HepG2 (cell line): Measurements from ENCODE around the gene VPS54. TPM values are rescaled to one million over a fixed set of nuclear protein-coding genes. Genes with fewer than 3 reads are reported as not detected.
"Not testable (repeated sequence)": the region's sequence is repeated elsewhere in the genome, so short reads cannot be mapped to it uniquely, and the experiment has no call there.

Experiments
- BCL6 ChIP-seq: IDR thresholded peaks from 2 replicates; pipeline ENCODE4 v1.6.1; 2016; ENCODE audit warnings: missing genetic modification reagents, missing compliant biosample characterization
- CREB1 ChIP-seq, 2 experiments: fragments of 450-650 bp in 1 of 2; IDR thresholded peaks; 2 replicates each; pipeline ENCODE4 v1.6.1; 2016 to 2017; ENCODE audit warnings: control low read depth in 1 of 2, mild to moderate bottlenecking in 1 of 2, missing compliant biosample characterization in 1 of 2, missing genetic modification characterization in 1 of 2
- DPF2 ChIP-seq: sonication (generic); formaldehyde crosslinking; IDR thresholded peaks from 2 replicates; pipeline ENCODE4 v1.4.0; 2020; ENCODE audit warnings: mild to moderate bottlenecking, low read depth, missing genetic modification reagents, borderline replicate concordance
- FOXP1 ChIP-seq, 2 experiments: fragments of 450-650 bp in 1 of 2; IDR thresholded peaks; 2 replicates each; pipeline ENCODE4 v1.6.1; 2017 to 2018; ENCODE audit warnings: antibody characterized with exemption in 1 of 2
- GATA4 ChIP-seq: sonication (generic); IDR thresholded peaks from 2 replicates; pipeline ENCODE4 v1.6.1; 2016; ENCODE audit warnings: antibody characterized with exemption, low read depth, borderline replicate concordance
- HDAC2 ChIP-seq: sonication (generic); formaldehyde crosslinking; IDR thresholded peaks from 2 replicates; pipeline ENCODE4 v1.4.0; 2020; ENCODE audit warnings: missing genetic modification reagents
- HMG20B ChIP-seq: conservative IDR thresholded peaks from 2 replicates; pipeline ENCODE4 v1.6.1; 2016; ENCODE audit warnings: missing genetic modification reagents, missing compliant biosample characterization
- HNF4A ChIP-seq: sonication (generic); formaldehyde crosslinking; IDR thresholded peaks from 2 replicates; pipeline ENCODE4 v1.4.0; 2020; ENCODE audit warnings: missing genetic modification reagents
- KLF9 ChIP-seq: IDR thresholded peaks from 2 replicates; pipeline ENCODE4 v1.6.1; 2016; ENCODE audit warnings: low read depth
- MED13 ChIP-seq: sonication (generic); formaldehyde crosslinking; IDR thresholded peaks from 2 replicates; pipeline ENCODE4 v1.5.0; 2020; ENCODE audit warnings: missing genetic modification reagents
- MIER3 ChIP-seq: IDR thresholded peaks from 2 replicates; pipeline ENCODE4 v1.6.1; 2016; ENCODE audit warnings: missing compliant biosample characterization, borderline replicate concordance
- NCOA2 ChIP-seq: sonication (generic); formaldehyde crosslinking; IDR thresholded peaks from 2 replicates; pipeline ENCODE4 v1.8.0; 2022; ENCODE audit warnings: inconsistent platforms
- PHF21A ChIP-seq: sonication (generic); formaldehyde crosslinking; IDR thresholded peaks from 2 replicates; pipeline ENCODE4 v1.5.0; 2020; ENCODE audit warnings: mild to moderate bottlenecking, missing genetic modification reagents
- POGZ ChIP-seq: sonication (generic); formaldehyde crosslinking; IDR thresholded peaks from 2 replicates; pipeline ENCODE4 v1.4.0; 2020; ENCODE audit warnings: mild to moderate bottlenecking, missing genetic modification reagents
- SIX1 ChIP-seq: sonication (generic); formaldehyde crosslinking; IDR thresholded peaks from 2 replicates; pipeline ENCODE4 v1.4.0; 2020; ENCODE audit warnings: missing genetic modification reagents, borderline replicate concordance
- ZFY ChIP-seq: sonication (generic); formaldehyde crosslinking; IDR thresholded peaks from 2 replicates; pipeline ENCODE4 v1.4.0; 2020; ENCODE audit warnings: missing genetic modification reagents
- ZNF230 ChIP-seq: sonication (generic); formaldehyde crosslinking; IDR thresholded peaks from 2 replicates; pipeline ENCODE4 v1.4.0; 2020; ENCODE audit warnings: mild to moderate bottlenecking, missing genetic modification reagents
- ZNF343 ChIP-seq: sonication (generic); formaldehyde crosslinking; IDR thresholded peaks from 2 replicates; pipeline ENCODE4 v1.4.0; 2020; ENCODE audit warnings: mild to moderate bottlenecking, missing genetic modification reagents
- polyA plus RNA-seq, 8 experiments: library from polyadenylated mRNA; depleted of rRNA in 3 of 8; stranded (reverse) in 7 of 8; unstranded in 1 of 8; fragments of >200 nt; fragmentation: Illumina TruSeq in 4 of 8; extraction: Trizol in 4 of 8; gene quantifications; 2 replicates each; pipeline versions ENCODE4 v1.2.1 to v1.2.3, GENCODE V29; 2011 to 2016; ENCODE audit warnings: low read depth in 4 of 8, missing spikeins in 1 of 8, mixed read lengths in 1 of 8; ENCODE audit not compliant: insufficient read depth in 1 of 8
- total RNA-seq, 5 experiments: library from RNA; depleted of rRNA; stranded (reverse); fragments of >200 nt; fragmentation: Illumina TruSeq; extraction: Trizol; gene quantifications; 2 replicates each; pipeline ENCODE4 v1.2.3, GENCODE V29; 2016; ENCODE audit warnings: low read depth in 1 of 5
- TF ChIP-seq, protein P1 (sequence below): sonication (generic); formaldehyde crosslinking; IDR thresholded peaks from 2 replicates; pipeline ENCODE4 v1.5.0; 2020; ENCODE audit warnings: missing genetic modification reagents
- TF ChIP-seq, protein P2 (sequence below): sonication (generic); formaldehyde crosslinking; IDR thresholded peaks from 2 replicates; pipeline ENCODE4 v1.4.0; 2020; ENCODE audit warnings: missing genetic modification reagents
- TF ChIP-seq, protein P3 (sequence below): sonication (generic); formaldehyde crosslinking; IDR thresholded peaks from 2 replicates; pipeline ENCODE4 v1.4.0; 2020; ENCODE audit warnings: mild to moderate bottlenecking, missing genetic modification reagents, borderline replicate concordance

VPS54 gene
- total and polyA plus RNA-seq, 2 of the 13 experiments (the other 11 are each of a cell fraction or from before 2014, with no cell fraction given): 64.7 to 77.5 TPM

DNA sequence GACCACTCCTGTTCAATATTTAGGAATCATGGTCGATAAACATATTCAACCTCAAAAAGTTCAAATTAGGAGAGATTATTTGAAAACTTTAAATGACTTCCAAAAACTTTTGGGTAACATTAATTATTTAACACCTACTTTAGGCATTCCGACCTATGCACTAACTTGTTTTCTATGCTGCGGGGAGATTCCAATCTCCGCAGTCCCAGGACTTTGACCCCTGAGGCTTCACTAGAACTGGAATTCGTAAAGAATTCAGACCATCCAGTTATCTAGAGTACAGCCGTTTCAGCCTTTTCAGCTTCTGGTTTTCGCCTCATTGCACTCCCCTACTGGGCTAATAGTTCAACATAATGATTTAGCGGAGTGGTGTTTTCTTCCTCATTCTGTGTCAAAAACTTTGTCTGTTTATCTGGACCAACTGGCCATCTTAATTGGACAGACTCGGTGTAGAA is 26.1 kb downstream of the VPS54 start (continued):
- TF ChIP-seq DPF2 (CRISPR knock-in tag) (peak; percentile 37; the same call in 1 of the 2 replicates), ZNF343 (CRISPR knock-in tag) (peak; percentile 96), HDAC2 (peak; percentile 71), CREB1 (CRISPR knock-in tag; IDR thresholded peaks at IDR 0.05) (peak; percentile 42; the same call in 1 of the 2 replicates), NCOA2 (CRISPR knock-in tag) (peak; percentile 83), KLF9 (CRISPR knock-in tag) (peak; percentile 69; the same call in 1 of the 2 replicates), BCL6 (CRISPR knock-in tag) (peak; percentile 62), HNF4A (CRISPR knock-in tag) (peak; percentile 95), MIER3 (CRISPR knock-in tag) (peak; percentile 64; the same call in 1 of the 2 replicates), POGZ (peak; percentile 80), FOXP1 (CRISPR knock-in tag; IDR thresholded peaks at IDR 0.05) (peak; percentile 55; the same call in 1 of the 2 replicates), MED13 (peak; percentile 64; the same call in 1 of the 2 replicates), HMG20B (0 out of 2 replicates have a peak, but pooled peaks have one; percentile 49), GATA4 (peak; percentile 72; the same call in 1 of the 2 replicates), PHF21A (CRISPR knock-in tag) (peak; percentile 76; the same call in 1 of the 2 replicates), SIX1 (CRISPR knock-in tag) (peak; percentile 56; the same call in 1 of the 2 replicates), ZFY (CRISPR knock-in tag) (0 out of 2 replicates have a peak, but pooled peaks have one; percentile 17), ZNF230 (CRISPR knock-in tag) (peak; percentile 61; the same call in 1 of the 2 replicates)
- TF ChIP-seq, protein P1, sequence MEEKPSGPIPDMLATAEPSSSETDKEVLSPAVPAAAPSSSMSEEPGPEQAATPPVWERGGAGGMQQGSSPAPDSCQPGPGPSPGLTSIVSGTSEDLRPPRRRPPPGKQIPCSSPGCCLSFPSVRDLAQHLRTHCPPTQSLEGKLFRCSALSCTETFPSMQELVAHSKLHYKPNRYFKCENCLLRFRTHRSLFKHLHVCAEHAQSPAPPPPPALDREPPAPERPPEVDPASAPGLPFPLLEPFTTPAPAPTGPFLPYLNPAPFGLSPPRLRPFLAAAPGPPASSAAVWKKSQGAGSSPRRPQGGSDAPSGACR (CRISPR knock-in tag): peak; percentile 71; the same call in 1 of the 2 replicates
- TF ChIP-seq CREB1, FOXP1 (IDR thresholded peaks at IDR 0.05): not testable (repeated sequence)
- TF ChIP-seq, protein P2, sequence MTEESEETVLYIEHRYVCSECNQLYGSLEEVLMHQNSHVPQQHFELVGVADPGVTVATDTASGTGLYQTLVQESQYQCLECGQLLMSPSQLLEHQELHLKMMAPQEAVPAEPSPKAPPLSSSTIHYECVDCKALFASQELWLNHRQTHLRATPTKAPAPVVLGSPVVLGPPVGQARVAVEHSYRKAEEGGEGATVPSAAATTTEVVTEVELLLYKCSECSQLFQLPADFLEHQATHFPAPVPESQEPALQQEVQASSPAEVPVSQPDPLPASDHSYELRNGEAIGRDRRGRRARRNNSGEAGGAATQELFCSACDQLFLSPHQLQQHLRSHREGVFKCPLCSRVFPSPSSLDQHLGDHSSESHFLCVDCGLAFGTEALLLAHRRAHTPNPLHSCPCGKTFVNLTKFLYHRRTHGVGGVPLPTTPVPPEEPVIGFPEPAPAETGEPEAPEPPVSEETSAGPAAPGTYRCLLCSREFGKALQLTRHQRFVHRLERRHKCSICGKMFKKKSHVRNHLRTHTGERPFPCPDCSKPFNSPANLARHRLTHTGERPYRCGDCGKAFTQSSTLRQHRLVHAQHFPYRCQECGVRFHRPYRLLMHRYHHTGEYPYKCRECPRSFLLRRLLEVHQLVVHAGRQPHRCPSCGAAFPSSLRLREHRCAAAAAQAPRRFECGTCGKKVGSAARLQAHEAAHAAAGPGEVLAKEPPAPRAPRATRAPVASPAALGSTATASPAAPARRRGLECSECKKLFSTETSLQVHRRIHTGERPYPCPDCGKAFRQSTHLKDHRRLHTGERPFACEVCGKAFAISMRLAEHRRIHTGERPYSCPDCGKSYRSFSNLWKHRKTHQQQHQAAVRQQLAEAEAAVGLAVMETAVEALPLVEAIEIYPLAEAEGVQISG (CRISPR knock-in tag): peak; percentile 31; the same call in 1 of the 2 replicates
- TF ChIP-seq, protein P3, sequence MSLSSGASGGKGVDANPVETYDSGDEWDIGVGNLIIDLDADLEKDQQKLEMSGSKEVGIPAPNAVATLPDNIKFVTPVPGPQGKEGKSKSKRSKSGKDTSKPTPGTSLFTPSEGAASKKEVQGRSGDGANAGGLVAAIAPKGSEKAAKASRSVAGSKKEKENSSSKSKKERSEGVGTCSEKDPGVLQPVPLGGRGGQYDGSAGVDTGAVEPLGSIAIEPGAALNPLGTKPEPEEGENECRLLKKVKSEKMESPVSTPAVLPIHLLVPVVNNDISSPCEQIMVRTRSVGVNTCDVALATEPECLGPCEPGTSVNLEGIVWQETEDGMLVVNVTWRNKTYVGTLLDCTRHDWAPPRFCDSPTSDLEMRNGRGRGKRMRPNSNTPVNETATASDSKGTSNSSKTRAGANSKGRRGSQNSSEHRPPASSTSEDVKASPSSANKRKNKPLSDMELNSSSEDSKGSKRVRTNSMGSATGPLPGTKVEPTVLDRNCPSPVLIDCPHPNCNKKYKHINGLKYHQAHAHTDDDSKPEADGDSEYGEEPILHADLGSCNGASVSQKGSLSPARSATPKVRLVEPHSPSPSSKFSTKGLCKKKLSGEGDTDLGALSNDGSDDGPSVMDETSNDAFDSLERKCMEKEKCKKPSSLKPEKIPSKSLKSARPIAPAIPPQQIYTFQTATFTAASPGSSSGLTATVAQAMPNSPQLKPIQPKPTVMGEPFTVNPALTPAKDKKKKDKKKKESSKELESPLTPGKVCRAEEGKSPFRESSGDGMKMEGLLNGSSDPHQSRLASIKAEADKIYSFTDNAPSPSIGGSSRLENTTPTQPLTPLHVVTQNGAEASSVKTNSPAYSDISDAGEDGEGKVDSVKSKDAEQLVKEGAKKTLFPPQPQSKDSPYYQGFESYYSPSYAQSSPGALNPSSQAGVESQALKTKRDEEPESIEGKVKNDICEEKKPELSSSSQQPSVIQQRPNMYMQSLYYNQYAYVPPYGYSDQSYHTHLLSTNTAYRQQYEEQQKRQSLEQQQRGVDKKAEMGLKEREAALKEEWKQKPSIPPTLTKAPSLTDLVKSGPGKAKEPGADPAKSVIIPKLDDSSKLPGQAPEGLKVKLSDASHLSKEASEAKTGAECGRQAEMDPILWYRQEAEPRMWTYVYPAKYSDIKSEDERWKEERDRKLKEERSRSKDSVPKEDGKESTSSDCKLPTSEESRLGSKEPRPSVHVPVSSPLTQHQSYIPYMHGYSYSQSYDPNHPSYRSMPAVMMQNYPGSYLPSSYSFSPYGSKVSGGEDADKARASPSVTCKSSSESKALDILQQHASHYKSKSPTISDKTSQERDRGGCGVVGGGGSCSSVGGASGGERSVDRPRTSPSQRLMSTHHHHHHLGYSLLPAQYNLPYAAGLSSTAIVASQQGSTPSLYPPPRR (CRISPR knock-in tag): peak; percentile 24; the same call in 1 of the 2 replicates
